ENCODE results near the gene PIRT. TPM values are rescaled to one million over a fixed set of nuclear protein-coding genes. Genes with fewer than 3 reads are reported as not detected.

PIRT gene
- total RNA-seq, 4 donors from 2014 or later, result 0.68 to 0.91 TPM; not detected in 2

DNA sequence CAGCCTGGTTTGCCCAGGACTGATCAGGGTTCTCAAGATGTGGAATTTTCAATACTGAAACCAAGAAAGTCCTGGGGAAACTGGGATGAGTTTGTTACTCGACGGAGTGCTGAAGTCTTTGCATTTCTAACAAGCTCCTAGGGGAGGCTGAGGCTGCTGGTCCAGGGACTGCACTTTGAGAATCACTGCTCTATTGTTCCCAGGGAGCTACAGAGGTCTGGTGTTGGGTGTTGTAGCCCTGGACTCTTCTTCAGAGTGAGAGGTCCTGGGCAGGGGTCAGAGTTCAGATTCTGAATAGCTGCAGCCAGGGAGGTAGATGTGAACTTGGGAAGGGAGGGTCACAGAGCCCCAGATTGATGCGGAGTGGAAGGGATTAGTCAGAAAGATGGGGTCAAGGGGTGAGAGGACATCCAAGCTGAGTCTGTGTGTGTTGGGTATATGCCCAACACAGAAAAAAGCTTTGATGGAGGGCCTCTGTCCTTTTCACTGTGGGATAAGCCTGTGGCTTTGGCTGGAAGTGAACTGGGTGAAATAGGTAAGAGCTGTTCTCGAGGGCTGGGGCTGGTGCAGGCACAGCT lies 48.1 kb downstream of the PIRT start:
- no peaks in the 10 kb centered on the region for H3K9me3 ChIP-seq
- H3K27ac ChIP-seq, result peak overlapping the region; percentile 77
- H3K4me3 ChIP-seq, result no peak overlapping the region
- no peak for TF ChIP-seq EP300 (IDR thresholded peaks at IDR 0.05)
- no peak for TF ChIP-seq POLR2A (IDR thresholded peaks at IDR 0.05)
- TF ChIP-seq POLR2AphosphoS5 (IDR thresholded peaks at IDR 0.05), result no peak
- TF ChIP-seq, protein P1, sequence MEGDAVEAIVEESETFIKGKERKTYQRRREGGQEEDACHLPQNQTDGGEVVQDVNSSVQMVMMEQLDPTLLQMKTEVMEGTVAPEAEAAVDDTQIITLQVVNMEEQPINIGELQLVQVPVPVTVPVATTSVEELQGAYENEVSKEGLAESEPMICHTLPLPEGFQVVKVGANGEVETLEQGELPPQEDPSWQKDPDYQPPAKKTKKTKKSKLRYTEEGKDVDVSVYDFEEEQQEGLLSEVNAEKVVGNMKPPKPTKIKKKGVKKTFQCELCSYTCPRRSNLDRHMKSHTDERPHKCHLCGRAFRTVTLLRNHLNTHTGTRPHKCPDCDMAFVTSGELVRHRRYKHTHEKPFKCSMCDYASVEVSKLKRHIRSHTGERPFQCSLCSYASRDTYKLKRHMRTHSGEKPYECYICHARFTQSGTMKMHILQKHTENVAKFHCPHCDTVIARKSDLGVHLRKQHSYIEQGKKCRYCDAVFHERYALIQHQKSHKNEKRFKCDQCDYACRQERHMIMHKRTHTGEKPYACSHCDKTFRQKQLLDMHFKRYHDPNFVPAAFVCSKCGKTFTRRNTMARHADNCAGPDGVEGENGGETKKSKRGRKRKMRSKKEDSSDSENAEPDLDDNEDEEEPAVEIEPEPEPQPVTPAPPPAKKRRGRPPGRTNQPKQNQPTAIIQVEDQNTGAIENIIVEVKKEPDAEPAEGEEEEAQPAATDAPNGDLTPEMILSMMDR (IDR thresholded peaks at IDR 0.05), result no peak
- DNase-seq (ENCODE audit: low spot score in 2 of 2), result peak in 1 of 2 donors; percentile 22
- no peaks in the 10 kb centered on the region for H3K27me3 ChIP-seq
- H3K4me1 ChIP-seq, result peaks cover 48% of the 10 kb centered on the region
- 67% methylated on average over 4 of the region's 4 CpGs for WGBS
- no peaks in the 10 kb centered on the region for H3K36me3 ChIP-seq

- H3K4me1 ChIP-seq, result peaks cover 33% of the 10 kb centered on the region
Measured at GRCh38 chr17:10787306-10788045, 50.4 kb downstream of the PIRT start.

GRCh38 chr17:10785295-10785694 lies 52.6 kb downstream of the PIRT start:
- no peaks in the 10 kb centered on the region for H3K27me3 ChIP-seq
- H3K4me3 ChIP-seq, result no peak overlapping the region
- H3K27ac ChIP-seq, result no peak overlapping the region
- H3K4me1 ChIP-seq, result peaks cover 11% of the 10 kb centered on the region
- no peaks in the 10 kb centered on the region for H3K36me3 ChIP-seq
- no peak for DNase-seq (ENCODE audit: low spot score in 2 of 2)
- 96% methylated on average over 2 of the region's 2 CpGs for WGBS
- no peaks in the 10 kb centered on the region for H3K9me3 ChIP-seq
- TF ChIP-seq POLR2AphosphoS5 (IDR thresholded peaks at IDR 0.05) (no peak), EP300 (IDR thresholded peaks at IDR 0.05) (no peak)
- TF ChIP-seq, protein P1 (IDR thresholded peaks at IDR 0.05), result no peak

More at GRCh38 chr17:10787306-10788045, 50.4 kb downstream of the PIRT start:
- Histone ChIP-seq H3K4me3 (no peak overlapping the region), H3K27me3 (no peaks in the 10 kb centered on the region), H3K9me3 (no peaks in the 10 kb centered on the region), H3K36me3 (no peaks in the 10 kb centered on the region), H3K27ac (no peak overlapping the region)
- WGBS, result 90% methylated on average over 5 of the region's 5 CpGs
- TF ChIP-seq POLR2A (IDR thresholded peaks at IDR 0.05), result no peak
- no peak for TF ChIP-seq EP300 (IDR thresholded peaks at IDR 0.05)
- no peak for TF ChIP-seq POLR2AphosphoS5 (IDR thresholded peaks at IDR 0.05)
- TF ChIP-seq, protein P1 (IDR thresholded peaks at IDR 0.05), result no peak
- peak in 1 of 2 donors; percentile 45 for DNase-seq (ENCODE audit: low spot score in 2 of 2)

DNA sequence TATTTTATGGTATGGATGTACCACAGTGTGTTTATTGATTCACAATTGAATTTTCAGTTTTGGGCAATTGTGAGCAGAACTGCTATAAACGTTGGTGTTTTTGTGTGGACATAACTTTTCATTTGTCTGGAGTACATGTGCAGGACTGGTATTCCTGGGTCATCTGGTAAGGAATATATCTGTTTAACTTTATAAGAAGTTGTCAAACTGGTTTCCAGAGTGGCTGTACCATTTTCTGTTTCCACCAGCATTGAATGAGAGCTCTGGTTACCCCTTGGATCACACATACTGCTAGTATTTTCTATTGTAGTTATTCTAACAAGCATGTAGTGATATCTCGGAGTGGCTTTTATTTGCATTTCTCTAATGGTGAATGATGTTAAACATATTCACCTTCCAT lies 58.3 kb downstream of the PIRT start:
- no peak overlapping the region for H3K27ac ChIP-seq
- H3K4me3 ChIP-seq, result no peak overlapping the region
- H3K27me3 ChIP-seq, result no peaks in the 10 kb centered on the region
- 71% methylated on average over 2 of the region's 2 CpGs for WGBS
- DNase-seq (ENCODE audit: low spot score in 2 of 2), result no peak
- no peaks in the 10 kb centered on the region for H3K9me3 ChIP-seq
- no peaks in the 10 kb centered on the region for H3K4me1 ChIP-seq
- H3K36me3 ChIP-seq, result no peaks in the 10 kb centered on the region
- TF ChIP-seq POLR2AphosphoS5 (IDR thresholded peaks at IDR 0.05) (no peak), EP300 (IDR thresholded peaks at IDR 0.05) (no peak), POLR2A (IDR thresholded peaks at IDR 0.05) (no peak)
- TF ChIP-seq, protein P1 (IDR thresholded peaks at IDR 0.05), result no peak

DNA sequence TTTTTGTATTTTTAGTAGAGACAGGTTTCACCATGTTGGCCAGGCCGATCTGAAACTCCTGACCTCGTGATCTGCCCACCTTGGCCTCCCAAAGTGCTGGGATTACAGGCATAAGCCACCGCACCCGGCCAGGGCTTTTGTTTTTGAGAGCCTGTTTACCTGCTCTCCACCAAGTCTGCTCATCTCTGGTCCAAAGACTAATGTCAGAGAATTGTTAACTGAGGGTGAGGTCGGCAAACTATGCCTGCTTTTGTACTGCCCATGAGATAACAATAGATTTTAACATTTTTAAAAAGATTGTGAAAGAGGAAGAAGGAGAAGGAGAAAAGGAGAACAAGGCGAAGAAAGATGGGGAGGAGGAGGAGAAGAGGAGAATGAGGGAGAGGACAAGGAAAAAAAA lies 60.0 kb downstream of the PIRT start:
- Histone ChIP-seq H3K27ac (no peak overlapping the region), H3K9me3 (no peaks in the 10 kb centered on the region), H3K36me3 (no peaks in the 10 kb centered on the region), H3K4me1 (peaks cover 6% of the 10 kb centered on the region), H3K4me3 (no peak overlapping the region), H3K27me3 (no peaks in the 10 kb centered on the region)
- DNase-seq (ENCODE audit: low spot score in 2 of 2), result peak in 1 of 2 donors; percentile 28
- 90% methylated on average over 6 of the region's 6 CpGs for WGBS
- TF ChIP-seq POLR2AphosphoS5 (IDR thresholded peaks at IDR 0.05), result no peak
- TF ChIP-seq POLR2A (IDR thresholded peaks at IDR 0.05), result no peak
- TF ChIP-seq EP300 (IDR thresholded peaks at IDR 0.05), result no peak
- TF ChIP-seq, protein P1 (IDR thresholded peaks at IDR 0.05), result no peak
